Heart left ventricle (tissue), 16 donors: ENCODE measurements around the gene CABLES1. TPM values are rescaled to one million over a fixed set of nuclear protein-coding genes. Genes with fewer than 3 reads are reported as not detected.
"Not testable (repeated sequence)": the region's sequence is repeated elsewhere in the genome, so short reads cannot be mapped to it uniquely, and the experiment has no call there.

Experiments
- ATAC-seq, 4 donors: fragments of 200-7000 bp; cut with Tn5 transposase; one replicate each; pipeline ENCODE4 v1.9.1; 2020 to 2022; ENCODE audit warnings: moderate library complexity in 4 of 4, mild to moderate bottlenecking in 3 of 4, moderate number of reproducible peaks in 1 of 4
- DNase-seq, 5 donors: peaks; one replicate each; pipeline ENCODE4 v3.0.0-alpha.2; 2020
- H3K27ac ChIP-seq, 12 donors: fragments of 200-600 bp; sonication (generic) in 4 of 12; one replicate each; pipeline versions ENCODE4 v1.5.0 to v1.8.0; 2016 to 2022; ENCODE audit warnings: mild to moderate bottlenecking in 2 of 12
- H3K27me3 ChIP-seq, 9 donors: fragments of 200-600 bp; sonication (generic) in 2 of 9; one replicate each; pipeline versions ENCODE4 v1.5.1 to v1.8.0; 2016 to 2022; ENCODE audit warnings: mild to moderate bottlenecking in 3 of 9
- H3K36me3 ChIP-seq, 9 donors: fragments of 200-600 bp; sonication (generic) in 2 of 9; one replicate each; pipeline versions ENCODE4 v1.5.0 to v1.8.0; 2018 to 2022; ENCODE audit warnings: mild to moderate bottlenecking in 2 of 9
- H3K4me1 ChIP-seq, 12 donors: fragments of 200-600 bp; sonication (generic) in 4 of 12; one replicate each; pipeline versions ENCODE4 v1.5.0 to v1.8.0; 2016 to 2022; ENCODE audit warnings: mild to moderate bottlenecking in 3 of 12
- H3K4me3 ChIP-seq, 12 donors: fragments of 200-600 bp; sonication (generic) in 4 of 12; one replicate each; pipeline versions ENCODE4 v1.5.0 to v1.8.0; 2017 to 2022; ENCODE audit warnings: mild to moderate bottlenecking in 9 of 12, moderate library complexity in 4 of 12
- H3K9me3 ChIP-seq, 12 donors: fragments of 200-600 bp; sonication (generic) in 4 of 12; one replicate each; pipeline versions ENCODE4 v1.5.0 to v1.8.0; 2016 to 2022; ENCODE audit warnings: mild to moderate bottlenecking in 1 of 12
- CTCF ChIP-seq, 12 donors: fragments of 200-600 bp; sonication (generic) in 4 of 12; IDR thresholded peaks; one replicate each; pipeline versions ENCODE4 v1.5.0 to v1.8.0; 2018 to 2022; ENCODE audit warnings: antibody characterized with exemption in 12 of 12, mild to moderate bottlenecking in 5 of 12
- POLR2A ChIP-seq, 2 donors: fragments of 450-650 bp; IDR thresholded peaks; one replicate each; pipeline ENCODE4 v1.6.1; 2017; ENCODE audit warnings: antibody characterized with exemption in 2 of 2, mild to moderate bottlenecking in 2 of 2, moderate library complexity in 2 of 2
- WGBS, 4 donors: extraction: QIAGEN DNeasy Blood & Tissue Kit in 2 of 4; methylation state at CpG; one replicate each; pipeline versions ENCODE4 v1.1.5 to v1.1.7; 2013 to 2018; 5-methylcytosine and 5-hydroxymethylcytosine counted together
- intact Hi-C, 10 donors: fragments of 100-400 bp; cut with DNase I; formaldehyde crosslinking; loops; one replicate each; pipeline versions ENCODE4 v1.11.1 to v1.14.2; 2022
- polyA plus RNA-seq, 2 donors: library from polyadenylated mRNA; stranded (reverse); fragments of 200-250 nt; gene quantifications; one replicate each; pipeline ENCODE4 v1.2.3, GENCODE V29; 2013
- total RNA-seq, 9 donors: library from RNA; depleted of rRNA in 2 of 9; stranded (reverse); fragments of >200 nt in 2 of 9; fragmentation: NEBNext Ultra II Directional in 3 of 9; extraction: Animal tissue kit (Norgen Biotek cat#: 25700) in 3 of 9; gene quantifications; one replicate each; pipeline versions ENCODE4 v1.1.0 to v1.2.4, GENCODE V29; 2016 to 2023
- donor health status: ischemic (EF 13 %, LVEDD 7.1; RV severe dilation, severe dysfunction).
- donor health status: healthy with polysubstance abuse.
- donor health status: DM: no; HTN: yes; CAD: no.
- donor health status: DM: no; HTN: no; CAD: no.
- donor health status: ischemic (EF 25% LVEDD 6.9; RV normal size, moderate dysfunction).
- donor health status: ischemic (EF 25% LVEDD 5.7; RV mildly dilated, moderate dysfunction).
- donor health status: healthy.
- donor health status: DM: yes; HTN: yes; CAD: no.
- donor health status: ischemic (EF 35%, LVEDD 5.7; RV mildly dilated, moderate dysfunction).
- donor health status: nonischemic (EF 11% LVEDD 7.7; RV severe dilation, severe dysfunction).
- donor health status: DM: yes; HTN: yes; CAD: no.
- donor health status: PGD.
- donor health status: ischemic (EF 29% LVEDD 5.4; RV normal size, mild dysfunction).
- donor health status: nonischemic (EF 23%, LVEDD 6.1; RV moderate dilation, normal function).

CABLES1 gene
- total and polyA plus RNA-seq, 11 donors: 0.28 to 7.2 (median 2.1) TPM

- no peaks in the 10 kb centered on the region for H3K27me3 ChIP-seq
- no peak overlapping the region for H3K4me3 ChIP-seq
- WGBS, 4 donors: 87 to 94% (median 90%) methylated on average over 10 of the region's 10 CpGs
- intact Hi-C loops: loop anchor here in 6 of 10 donors (5.0 to 10.0 kb wide), 3 partner anchors 103 to 117 kb away; partner anchors contain the start of gene CABLES1 (in 4 of the 6)
- ATAC-seq (no peak), DNase-seq (no peak)
- TF ChIP-seq POLR2A (IDR thresholded peaks at IDR 0.05): no peak
- TF ChIP-seq CTCF (IDR thresholded peaks at IDR 0.05): no peak
- H3K4me1 ChIP-seq: peaks cover 4 to 28% (median 20%) of the 10 kb centered on the region in 12 donors
- no peaks in the 10 kb centered on the region for H3K9me3 ChIP-seq
- peaks cover 0 to 5% (median 0%) of the 10 kb centered on the region in 9 donors for H3K36me3 ChIP-seq
- no peak overlapping the region for H3K27ac ChIP-seq
Measured at GRCh38 chr18:23239885-23240608, 104.8 kb downstream of the CABLES1 start.

GRCh38 chr18:23240609-23240930, 105.3 kb downstream of the CABLES1 start:
- H3K4me3 ChIP-seq: no peak overlapping the region
- no peaks in the 10 kb centered on the region for H3K9me3 ChIP-seq
- H3K27ac ChIP-seq: no peak overlapping the region
- H3K27me3 ChIP-seq: no peaks in the 10 kb centered on the region
- ATAC-seq (no peak), DNase-seq (no peak)
- H3K4me1 ChIP-seq: peaks cover 4 to 28% (median 20%) of the 10 kb centered on the region in 12 donors
- H3K36me3 ChIP-seq: peaks cover 0 to 5% (median 0%) of the 10 kb centered on the region in 9 donors
- TF ChIP-seq POLR2A (IDR thresholded peaks at IDR 0.05): no peak
- no peak for TF ChIP-seq CTCF (IDR thresholded peaks at IDR 0.05)
- intact Hi-C loops: no loop called here
- 86 to 93% (median 87%) methylated on average over 3 to 4 of the region's 4 CpGs for WGBS, 4 donors

- H3K36me3 ChIP-seq, ATAC-seq, H3K4me3 ChIP-seq, intact Hi-C loops, H3K27ac ChIP-seq, DNase-seq, H3K9me3 ChIP-seq, H3K27me3 ChIP-seq: not testable (repeated sequence)
- H3K4me1 ChIP-seq: peaks cover 4 to 25% (median 20%) of the 10 kb centered on the region in 12 donors
- WGBS, 4 donors: 90 to 95% (median 92%) methylated on average over 11 of the region's 11 CpGs
Measured at GRCh38 chr18:23241833-23242496, 106.7 kb downstream of the CABLES1 start.

GRCh38 chr18:23243178-23243577, 107.9 kb downstream of the CABLES1 start:
- Histone ChIP-seq H3K9me3 (no peaks in the 10 kb centered on the region), H3K4me3 (no peak overlapping the region), H3K4me1 (peaks cover 4 to 13% (median 9%) of the 10 kb centered on the region in 12 donors), H3K27me3 (no peaks in the 10 kb centered on the region), H3K36me3 (peaks cover 0 to 8% (median 0%) of the 10 kb centered on the region in 9 donors), H3K27ac (no peak overlapping the region)
- intact Hi-C loops: no loop called here
- no peak for TF ChIP-seq CTCF (IDR thresholded peaks at IDR 0.05)
- TF ChIP-seq POLR2A (IDR thresholded peaks at IDR 0.05): no peak
- ATAC-seq: no peak
- 76 to 96% (median 92%) methylated on average over 3 of the region's 3 CpGs for WGBS, 4 donors
- DNase-seq: no peak
